ENCODE measurements around the gene TDRD1.

The TDRD1 gene

DNA sequence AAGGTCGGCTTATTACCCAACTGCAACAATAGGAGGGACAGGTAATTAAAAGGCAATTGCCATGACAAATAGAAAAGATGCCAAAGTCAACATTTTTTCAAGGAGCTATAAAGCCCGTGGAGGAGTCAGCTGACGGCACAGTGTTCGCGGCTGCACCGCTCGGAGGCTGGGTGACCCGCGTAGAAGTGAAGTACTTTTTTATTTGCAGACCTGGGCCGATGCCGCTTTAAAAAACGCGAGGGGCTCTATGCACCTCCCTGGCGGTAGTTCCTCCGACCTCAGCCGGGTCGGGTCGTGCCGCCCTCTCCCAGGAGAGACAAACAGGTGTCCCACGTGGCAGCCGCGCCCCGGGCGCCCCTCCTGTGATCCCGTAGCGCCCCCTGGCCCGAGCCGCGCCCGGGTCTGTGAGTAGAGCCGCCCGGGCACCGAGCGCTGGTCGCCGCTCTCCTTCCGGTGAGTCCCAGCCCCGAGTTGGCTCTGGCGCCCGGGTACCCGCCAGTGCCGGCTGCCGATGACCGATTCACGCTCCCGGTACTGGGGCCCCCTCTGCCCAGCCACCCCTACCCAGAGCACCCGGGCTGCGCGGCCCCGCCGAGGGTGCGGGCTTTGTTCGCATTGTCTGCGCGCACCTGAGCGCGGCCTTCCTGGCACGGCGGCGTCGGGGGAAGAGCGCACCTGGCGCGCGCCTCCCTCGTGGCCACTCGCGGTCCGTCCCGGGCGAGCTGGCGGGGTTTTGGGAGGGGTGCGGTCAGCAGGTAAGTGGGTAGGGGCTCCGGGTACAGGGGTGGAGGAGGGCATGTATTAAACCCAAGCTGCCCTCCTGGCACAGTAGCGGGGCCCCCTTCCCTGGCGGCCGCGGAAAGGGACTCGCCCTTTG, 60.2 kb downstream of the TDRD1 start, which contains the start of gene VWA2:
VWA2 (plus strand) TSS at position 138 of the 877 bp plus-strand sequence. CDS start 9,460 bp downstream, outside the sequence.
- DNase-seq: no peak

DNA sequence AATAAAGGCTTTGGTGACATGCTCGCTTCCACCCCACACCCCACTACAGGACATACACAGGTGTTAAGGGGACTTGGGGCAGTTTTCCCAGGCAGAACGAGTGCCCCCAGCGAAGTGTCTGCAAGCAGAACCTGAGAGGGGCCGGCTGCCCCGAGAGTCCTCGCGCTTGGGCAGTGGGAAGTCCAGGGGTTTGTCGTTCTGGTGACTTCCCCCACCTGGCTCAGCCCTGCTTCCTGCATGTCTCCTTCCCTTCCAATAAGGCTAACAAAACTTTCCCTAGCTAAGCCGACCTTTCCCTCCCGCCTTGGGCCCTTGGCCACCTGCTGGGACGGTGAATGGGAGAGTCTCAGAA, 60.8 kb downstream of the TDRD1 start:
- DNase-seq: no peak

DNA sequence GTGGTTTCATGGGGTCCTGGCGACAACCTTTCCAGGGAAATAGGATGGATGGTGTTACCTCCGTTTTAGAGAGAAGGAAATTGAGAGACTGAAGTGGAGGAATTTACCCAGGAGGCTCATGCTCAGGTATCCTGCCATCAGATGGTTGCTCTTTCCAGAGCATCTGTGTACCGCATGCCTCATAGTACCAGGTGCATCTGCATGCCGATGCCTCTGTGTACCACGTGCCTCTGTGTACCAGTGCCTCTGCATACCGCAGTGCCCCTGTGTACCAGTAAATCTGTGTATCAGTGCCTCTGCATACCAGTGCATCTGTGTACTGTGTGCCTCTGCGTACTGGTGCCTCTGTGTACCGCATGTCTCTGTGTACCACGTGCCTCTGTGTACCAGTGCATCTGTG, 63.1 kb downstream of the TDRD1 start:
- DNase-seq: no peak

DNA sequence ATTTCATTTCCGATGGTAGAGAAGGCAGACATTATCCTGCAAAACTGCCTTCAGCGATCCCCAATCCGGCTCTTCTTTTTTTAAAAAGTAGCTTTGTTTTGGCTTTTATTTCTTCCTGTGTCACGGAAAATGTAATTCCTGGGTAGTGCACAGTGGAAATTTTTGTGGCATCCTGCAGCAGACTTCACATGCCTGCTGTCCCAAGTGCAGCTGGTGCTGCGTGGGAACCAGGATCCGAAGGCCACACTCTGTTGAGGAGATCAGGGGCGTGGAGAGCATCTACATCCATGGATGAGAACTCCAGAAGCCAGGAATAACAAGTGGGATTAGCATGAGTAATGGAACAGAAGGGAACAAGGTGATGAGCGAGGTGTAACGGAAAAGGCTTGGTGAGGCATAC, 64.5 kb downstream of the TDRD1 start:
- no peak for DNase-seq

DNA sequence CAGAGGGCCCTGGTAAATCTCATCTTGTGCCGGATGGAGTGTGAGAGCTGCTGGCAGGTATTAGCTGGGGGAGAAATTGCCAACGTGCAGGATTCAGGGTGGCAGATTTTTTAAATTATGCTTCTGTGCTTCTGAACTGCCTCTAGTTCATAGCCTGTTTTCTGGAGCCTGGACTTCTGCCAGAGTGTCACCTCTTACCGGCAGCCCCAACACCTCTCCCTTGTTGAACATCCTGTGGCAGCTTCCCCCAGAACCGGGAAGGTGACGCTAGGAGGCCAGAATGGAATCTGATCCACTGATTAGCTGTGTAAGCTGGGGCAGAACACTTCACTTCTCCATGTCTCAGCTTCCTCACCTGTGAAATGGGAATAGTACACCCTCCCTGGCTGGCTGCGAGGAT, 65.0 kb downstream of the TDRD1 start:
- DNase-seq: no peak

DNA sequence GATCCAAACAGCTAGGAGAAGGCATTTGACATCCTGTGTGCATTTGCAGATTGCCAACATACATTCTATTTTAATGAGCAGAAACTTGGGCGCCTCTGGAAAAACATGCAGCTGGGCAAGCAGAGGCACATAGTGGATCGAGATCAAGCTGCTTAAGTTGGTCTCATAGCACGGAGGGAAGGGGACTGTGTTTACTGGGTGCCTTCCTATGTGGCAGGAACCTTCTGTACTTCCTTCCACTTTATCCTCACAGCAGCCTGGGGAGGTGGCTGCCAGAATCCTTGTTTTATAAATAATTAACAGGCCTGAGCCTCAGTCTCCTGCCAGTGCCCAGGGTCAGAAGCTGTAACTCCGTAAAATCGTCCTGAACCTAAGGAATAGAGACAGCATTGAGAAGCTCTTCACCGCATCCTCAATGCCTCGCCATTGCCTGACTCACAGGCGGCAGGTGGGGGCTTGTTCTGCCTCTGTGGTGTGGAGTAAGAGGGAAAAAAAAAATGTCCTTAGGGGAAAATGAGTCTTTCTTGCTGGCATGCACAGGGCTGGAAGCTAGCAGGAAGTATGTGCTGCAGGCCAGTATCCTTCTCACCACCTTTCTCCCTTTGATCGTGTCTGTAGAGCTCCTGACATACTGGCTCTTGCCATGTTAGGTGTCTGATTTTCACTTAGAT, 66.1 kb downstream of the TDRD1 start:
- DNase-seq: no peak

DNA sequence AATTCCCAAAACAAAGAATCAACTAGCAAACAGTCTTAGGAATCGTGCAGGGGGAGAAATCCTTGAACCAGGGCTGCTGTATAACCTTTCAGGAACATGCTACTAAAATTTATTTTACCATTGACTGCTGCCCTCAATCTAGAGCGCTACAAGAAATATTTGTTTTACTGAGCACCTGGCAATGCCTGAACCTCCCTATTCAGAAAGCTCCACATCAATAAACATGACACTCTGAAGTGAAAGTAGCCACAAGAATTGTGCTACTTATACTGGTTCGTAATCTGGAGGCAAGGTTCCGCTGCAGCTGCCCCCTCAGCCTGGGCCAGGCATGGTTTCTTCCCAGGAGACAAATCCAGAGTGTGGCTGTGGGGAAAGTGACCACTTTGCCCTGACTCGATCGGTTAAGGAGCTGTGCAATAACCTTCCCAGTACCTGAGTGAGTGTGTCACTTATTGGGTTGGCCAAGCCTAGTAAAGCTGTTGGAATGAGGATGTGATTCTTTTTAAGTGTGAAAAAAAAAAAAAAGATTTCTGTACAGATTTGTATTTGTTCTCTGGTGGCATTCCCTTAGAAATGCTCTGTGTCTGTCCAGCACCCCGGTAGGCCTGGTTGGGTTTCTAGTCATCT, 67.6 kb downstream of the TDRD1 start:
- no peak for DNase-seq

DNA sequence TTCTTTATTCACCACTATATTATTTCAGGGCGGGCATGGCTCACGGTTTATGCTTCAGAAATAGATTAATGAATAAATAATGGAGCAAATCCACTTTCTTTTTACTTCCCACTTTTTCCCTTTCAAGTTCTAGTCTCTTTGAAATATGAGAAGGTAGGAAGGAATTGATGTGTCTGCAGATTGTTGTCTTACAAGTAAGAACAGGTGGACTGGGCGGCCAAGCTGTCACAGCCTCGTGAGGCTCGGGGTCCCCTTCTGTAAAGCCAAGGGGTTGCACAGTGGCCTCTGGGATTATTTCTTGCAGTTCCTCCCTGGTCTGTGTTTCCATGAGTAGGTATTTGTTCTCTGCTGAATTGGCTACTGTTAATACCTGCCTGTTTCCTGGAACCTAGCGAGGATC, 71.1 kb downstream of the TDRD1 start:
- DNase-seq: no peak

DNA sequence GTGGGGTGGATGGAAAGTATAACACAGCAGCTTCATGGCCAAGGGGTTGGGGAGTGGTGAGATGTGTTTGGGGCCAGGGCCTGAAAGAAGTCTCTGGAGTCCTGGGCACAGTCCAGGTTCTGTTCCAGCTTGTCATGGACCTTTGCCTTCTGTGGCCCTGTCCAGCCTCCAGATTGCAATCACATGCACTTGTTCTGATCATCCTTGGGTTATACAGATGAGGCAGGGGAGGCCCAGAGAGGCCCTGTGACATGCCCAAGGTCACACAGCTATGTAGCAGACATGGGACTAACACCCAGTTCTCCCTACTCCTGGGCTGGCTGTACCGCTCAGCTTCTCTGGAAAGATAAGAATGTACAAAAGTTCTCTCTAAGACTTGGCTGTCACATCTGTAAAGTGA, 71.6 kb downstream of the TDRD1 start:
- no peak for DNase-seq

DNA sequence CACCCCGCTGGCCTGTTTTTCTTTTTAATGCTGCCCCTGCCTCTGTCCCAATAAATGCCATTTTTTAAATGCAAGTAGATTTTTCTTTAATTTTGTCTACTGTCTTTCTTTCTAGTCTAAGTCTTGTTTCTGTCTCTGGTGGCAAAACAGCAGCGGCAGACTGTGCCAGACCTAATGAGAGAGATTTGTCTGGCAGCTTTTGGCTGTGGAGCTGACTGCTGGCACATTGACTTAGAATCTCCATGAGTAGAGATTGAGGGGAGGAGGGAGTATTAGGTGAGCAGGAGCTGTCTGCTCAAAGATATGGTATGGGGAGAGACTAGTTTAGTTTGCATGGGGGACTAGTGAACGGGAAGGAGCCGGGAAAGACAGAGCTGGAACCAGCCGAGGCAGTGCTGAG, 72.9 kb downstream of the TDRD1 start:
- no peak for DNase-seq

DNA sequence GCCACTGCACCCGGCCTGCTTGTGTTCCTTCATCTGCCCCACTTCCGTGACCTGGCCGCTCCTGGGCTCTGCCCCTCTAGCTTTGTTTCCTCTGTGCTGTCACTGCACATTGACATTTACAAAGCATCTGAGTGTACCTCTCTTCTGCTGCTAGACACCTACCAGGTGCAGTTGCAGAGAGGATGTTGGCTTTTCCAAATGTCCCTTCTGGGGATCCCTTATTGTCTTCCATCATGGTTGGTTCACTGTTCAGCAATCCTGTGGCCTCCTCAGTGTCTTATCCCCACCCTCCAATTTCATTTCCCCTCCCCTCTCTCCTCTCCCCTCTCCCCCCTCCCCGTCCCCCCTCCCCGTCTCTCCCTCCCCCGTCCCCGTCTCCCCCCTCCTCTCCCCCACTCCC, 73.7 kb downstream of the TDRD1 start:
- no peak for DNase-seq

DNA sequence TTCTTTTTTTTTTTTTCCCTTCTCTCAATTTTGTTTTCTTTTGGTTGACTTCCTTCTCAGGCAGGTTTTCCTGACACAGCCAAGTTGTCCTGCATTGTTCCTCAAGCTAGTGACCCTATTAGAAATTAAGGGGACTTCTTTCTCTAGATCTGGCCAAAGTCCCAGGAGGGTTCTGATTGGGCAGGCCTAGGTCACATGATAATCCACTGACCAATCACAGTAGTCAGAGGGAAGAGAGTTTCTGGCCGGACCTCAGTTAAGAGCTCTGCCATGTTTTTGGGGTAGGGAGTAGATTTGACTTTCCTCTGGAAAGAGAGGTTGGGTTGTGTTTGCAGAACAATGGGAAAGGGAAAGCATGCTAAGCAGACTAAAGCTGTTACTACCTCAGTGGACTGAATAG, 76.1 kb downstream of the TDRD1 start:
- DNase-seq: no peak

DNA sequence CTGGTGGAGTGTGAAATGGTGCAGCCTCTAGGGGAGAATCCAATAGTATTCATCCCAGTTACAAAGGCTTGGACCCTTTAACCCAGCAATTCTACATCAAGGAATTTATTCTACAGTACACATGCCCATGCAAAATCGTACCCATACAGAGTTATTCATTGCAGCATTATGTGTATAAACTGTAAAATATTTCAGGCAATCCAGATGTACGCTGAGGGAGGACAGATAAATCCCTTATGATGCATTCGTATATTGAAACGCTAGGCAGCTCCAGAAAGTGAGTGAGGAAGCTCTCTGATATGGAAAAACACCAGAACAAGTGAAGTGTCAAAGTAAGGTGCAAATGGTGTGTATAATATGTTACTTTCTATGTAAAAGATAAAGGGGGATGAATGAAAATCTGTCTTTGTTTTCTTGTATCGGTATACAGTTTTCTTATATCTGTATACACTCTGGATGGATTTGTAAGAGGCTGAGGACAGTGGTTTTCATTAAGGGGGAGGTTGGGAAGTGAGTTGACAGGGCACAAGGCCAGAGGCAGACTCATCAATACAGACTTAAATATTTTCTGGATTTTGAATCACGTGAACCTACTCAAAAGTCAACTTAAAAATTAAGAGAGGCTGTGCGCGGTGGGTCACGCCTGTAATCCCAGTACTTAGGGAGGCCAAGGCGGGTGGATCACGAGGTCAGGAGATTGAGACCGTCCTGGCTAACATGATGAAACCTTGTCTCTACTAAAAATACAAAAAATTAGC, 77.0 kb downstream of the TDRD1 start:
- no peak for DNase-seq

DNA sequence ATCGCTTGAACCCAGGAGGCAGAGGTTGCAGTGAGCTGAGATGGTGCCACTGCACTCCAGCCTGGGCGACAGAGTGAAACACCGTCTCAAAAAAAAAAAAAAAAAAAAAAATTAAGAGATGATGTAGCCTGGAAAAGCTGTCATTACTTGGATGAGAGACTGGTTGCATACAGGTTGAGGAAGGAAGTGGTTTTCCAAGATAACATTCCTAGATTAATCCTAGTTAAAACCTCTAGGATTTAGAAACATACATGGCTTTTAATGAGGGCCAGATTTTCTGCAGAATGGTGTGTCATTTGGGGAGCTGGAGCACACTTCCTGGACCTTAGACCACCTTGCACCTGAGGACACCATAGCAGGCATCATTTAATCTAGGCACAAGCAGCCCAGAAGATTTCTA, 77.7 kb downstream of the TDRD1 start:
- DNase-seq: no peak

DNA sequence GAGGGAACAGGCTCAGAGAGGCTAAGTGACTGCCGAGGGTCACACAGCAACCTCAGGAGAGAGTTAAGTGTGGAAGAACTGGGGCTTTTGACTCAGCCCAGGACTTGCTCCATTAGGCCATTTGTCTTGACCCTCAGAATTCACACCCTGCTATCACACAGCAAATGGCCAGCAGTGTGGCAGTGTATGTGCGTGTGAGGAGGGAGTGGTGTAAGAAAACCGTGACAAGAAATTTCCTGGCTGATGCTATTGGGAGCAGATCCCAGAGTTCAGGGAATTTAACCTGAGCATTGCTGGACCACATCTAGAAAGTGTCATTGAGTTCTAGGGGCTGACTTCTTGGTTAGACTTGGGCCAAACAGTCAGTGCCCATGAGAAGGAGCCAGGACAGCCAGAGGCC, 78.3 kb downstream of the TDRD1 start:
- DNase-seq: no peak

DNA sequence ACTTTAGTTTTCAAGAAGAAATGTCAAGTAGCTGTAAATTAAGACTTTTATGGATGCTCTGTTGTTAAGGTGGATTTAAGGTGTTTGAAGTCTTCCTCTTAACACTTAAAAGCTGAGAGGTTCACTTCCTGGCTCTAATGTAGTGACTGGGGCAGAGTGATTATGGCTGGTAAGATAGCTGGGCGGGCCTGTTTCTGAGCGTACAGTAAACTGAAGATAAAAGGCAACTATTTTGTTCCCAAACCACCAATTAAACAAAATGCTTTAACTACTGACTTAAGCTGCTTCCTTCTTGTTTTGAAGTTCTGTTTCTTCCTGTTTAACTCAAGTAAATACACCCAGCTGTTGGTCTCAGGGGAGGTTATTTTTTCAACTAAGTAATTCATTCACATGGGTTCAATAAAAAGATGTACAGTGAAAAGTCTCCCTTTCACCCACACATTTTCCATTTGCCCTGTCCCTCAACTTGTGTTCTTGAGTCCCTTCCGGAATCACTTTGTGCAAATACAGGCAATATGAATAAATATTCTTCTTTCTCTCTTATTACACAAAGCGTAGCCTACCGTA, 79.2 kb downstream of the TDRD1 start:
- DNase-seq: no peak

DNA sequence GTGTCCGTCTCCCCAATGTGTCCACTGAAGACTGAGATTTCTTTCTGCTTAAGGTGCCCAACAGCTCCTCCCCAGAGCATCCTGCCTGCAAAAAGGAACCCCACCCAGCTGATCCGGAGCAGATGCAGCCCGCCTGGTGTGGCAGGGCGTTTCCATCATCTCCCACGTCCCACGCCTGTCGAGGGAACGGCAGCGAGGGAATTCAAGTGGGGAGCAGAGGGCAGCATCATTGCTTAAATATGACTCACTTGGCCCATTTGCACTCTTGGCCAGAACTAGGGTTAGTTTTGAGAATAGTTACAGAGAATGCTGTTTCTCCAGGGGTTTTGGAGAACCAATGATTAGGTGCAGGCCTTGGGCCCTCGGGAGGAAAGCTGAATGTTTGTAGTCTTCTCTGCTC, 80.7 kb downstream of the TDRD1 start:
- no peak for DNase-seq

DNA sequence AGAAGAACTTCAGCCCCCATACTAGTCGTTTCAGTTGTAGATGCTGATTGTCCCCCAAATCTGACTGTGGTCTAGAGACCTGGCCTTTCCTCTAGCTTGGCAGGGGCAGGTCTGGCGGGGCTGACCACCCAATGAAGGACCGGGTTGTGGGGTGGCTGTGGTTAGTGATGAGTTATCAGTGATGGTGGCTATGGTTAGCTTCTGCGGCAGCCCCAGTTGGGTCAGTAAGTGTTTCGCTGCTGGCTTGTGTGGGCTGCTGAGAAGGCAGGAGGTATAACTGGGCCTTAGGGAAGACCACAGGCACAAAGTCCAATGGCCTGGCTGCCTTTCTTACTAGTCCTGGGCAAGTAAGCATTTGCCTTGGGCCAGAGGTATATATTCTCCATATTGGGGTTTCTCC, 81.2 kb downstream of the TDRD1 start:
- no peak for DNase-seq

DNA sequence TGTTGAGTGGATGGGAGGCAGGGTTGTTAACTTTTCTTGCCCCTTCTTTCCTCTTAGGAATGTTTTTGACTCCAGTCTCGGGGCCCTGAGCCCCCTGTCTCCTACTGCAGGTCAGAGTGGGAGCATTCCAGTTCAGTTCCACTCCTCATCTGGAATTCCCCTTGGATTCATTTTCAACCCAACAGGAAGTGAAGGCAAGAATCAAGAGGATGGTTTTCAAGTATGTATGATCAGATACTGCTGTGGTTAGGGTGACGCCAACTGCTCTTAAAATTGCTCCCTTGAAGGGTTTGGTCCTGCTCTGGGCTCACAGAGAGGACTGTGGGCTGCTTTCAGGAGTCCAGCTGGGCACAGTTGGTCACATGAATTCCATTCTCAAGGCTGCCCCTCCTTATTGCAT, 81.9 kb downstream of the TDRD1 start:
- no peak for DNase-seq

DNA sequence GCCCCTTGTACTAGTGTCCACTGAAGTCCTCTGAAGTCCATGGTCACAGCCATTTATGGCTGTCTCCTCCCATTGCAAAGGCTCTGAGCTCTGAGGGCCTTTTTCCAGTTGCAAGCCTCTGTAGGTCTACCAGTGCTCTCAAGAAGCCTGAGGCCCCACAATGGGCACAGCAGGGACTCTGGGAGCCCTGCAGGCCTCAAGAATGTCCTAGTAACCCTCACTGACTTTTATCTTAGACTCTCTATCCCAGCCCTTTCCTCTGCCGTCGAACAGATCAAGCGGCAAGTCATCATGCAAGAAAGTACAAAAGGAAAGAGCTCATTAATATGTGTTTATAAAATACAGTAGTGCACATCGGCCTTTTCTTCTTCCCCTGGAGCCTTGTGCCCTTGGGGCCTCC, 83.3 kb downstream of the TDRD1 start:
- DNase-seq: no peak

DNA sequence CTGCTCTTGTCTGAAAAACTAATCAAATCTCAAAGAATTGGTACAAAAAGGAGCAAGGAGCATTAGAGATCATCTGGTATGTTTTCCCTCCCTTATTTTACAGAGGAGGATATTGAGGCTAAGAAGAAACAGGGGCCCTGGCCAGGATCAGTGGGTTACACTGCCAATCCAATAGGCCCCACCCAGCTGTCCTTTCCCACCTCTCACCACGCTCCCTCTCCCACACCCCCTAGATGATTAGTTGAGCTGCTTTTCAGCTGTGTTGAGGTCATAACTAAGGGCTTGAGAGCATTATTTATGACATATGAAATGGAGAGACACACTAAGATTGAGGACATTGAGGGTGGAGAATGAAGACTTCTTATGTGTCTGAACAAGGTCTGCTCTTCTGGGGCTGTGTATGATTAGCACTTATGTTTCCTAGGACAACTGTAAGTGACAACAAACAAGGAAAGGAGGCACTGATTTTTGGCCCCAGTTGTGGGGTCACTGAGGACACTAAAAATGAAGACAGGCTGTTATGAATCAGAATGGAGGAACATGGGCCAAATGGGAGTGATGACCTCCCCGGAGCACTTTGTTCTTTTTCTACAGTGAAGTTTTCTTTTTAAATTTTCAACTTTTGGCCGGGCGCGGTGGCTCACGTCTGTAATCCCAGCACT, 86.4 kb downstream of the TDRD1 start:
- DNase-seq: no peak

DNA sequence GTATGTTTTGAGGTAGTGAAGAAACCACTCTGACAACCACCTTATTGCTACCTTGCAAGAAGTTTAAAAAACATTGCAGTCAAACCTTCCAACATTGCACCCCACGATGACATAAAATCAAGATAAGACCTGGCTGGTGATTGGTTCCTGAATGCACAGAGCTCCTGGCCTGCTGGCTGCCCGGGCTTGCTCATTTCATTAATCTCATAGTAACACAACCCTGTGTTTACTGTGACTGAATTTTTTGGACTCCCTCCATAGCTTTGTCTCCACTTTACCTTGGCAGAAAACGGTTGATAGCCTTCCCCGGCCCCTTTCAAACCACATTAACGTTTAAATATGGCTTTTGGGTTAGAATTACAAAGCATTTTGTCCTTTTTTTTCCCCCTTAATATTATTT, 87.4 kb downstream of the TDRD1 start:
- no peak for DNase-seq
